Neural cell (in vitro differentiated cells): Measurements from ENCODE around the gene TSPAN4.

Source experiments
- CTCF ChIP-seq: fragments of 450-650 bp; IDR thresholded peaks from 2 replicates; pipeline ENCODE4 v1.5.1; 2014; ENCODE audit warnings: antibody characterized with exemption, mild to moderate bottlenecking, moderate library complexity; ENCODE audit not compliant: poor library complexity, severe bottlenecking
- EP300 ChIP-seq: fragments of 450-650 bp; conservative IDR thresholded peaks from 2 replicates; pipeline ENCODE4 v1.6.1; 2014; ENCODE audit warnings: antibody characterized with exemption, mild to moderate bottlenecking, moderate library complexity; ENCODE audit not compliant: poor library complexity, severe bottlenecking
- EZH2 ChIP-seq: fragments of 200-600, 300-800 bp; shearing (Covaris generic), sonication (generic); IDR thresholded peaks from 2 replicates; pipeline ENCODE4 v1.6.1; 2014; ENCODE audit warnings: antibody characterized with exemption, low read length, borderline replicate concordance, mild to moderate bottlenecking; ENCODE audit not compliant: insufficient read depth, poor library complexity, severe bottlenecking
- POLR2AphosphoS5 ChIP-seq: IDR thresholded peaks from 2 replicates; pipeline ENCODE4 v1.6.1; 2012
- RAD21 ChIP-seq: fragments of 450-650 bp; conservative IDR thresholded peaks from 2 replicates; pipeline ENCODE4 v1.6.1; 2014; ENCODE audit warnings: antibody characterized with exemption, mild to moderate bottlenecking, moderate library complexity
- TAF1 ChIP-seq: IDR thresholded peaks from 2 replicates; pipeline ENCODE4 v1.6.1; 2012; ENCODE audit warnings: low read depth

GRCh38 chr11:909406-909805 is 66.8 kb downstream of the TSPAN4 start:
- TF ChIP-seq CTCF (no peak), EZH2 (no peak), RAD21 (no peak), EP300 (no peak), POLR2AphosphoS5 (no peak), TAF1 (no peak)
